ENCODE results near the gene KSR1.

Gene KSR1

GRCh38 chr17:27607521-27608091 is 151.4 kb downstream of the KSR1 start:
- ATAC-seq, result no peak
- no peak for TF ChIP-seq CSDC2 (CRISPR knock-in tag; IDR thresholded peaks at IDR 0.05)
- TF ChIP-seq ESRRG (CRISPR knock-in tag; IDR thresholded peaks at IDR 0.05), result no peak
- TF ChIP-seq, protein P1, sequence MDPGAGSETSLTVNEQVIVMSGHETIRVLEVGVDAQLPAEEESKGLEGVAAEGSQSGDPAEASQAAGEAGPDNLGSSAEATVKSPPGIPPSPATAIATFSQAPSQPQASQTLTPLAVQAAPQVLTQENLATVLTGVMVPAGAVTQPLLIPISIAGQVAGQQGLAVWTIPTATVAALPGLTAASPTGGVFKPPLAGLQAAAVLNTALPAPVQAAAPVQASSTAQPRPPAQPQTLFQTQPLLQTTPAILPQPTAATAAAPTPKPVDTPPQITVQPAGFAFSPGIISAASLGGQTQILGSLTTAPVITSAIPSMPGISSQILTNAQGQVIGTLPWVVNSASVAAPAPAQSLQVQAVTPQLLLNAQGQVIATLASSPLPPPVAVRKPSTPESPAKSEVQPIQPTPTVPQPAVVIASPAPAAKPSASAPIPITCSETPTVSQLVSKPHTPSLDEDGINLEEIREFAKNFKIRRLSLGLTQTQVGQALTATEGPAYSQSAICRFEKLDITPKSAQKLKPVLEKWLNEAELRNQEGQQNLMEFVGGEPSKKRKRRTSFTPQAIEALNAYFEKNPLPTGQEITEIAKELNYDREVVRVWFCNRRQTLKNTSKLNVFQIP (CRISPR knock-in tag; IDR thresholded peaks at IDR 0.05; ENCODE audit: borderline replicate concordance, low read depth), result no peak
- TF ChIP-seq BACH2 (CRISPR knock-in tag; IDR thresholded peaks at IDR 0.05; ENCODE audit: borderline replicate concordance), result no peak
- no peak for TF ChIP-seq PPARA (CRISPR knock-in tag; IDR thresholded peaks at IDR 0.05; ENCODE audit: borderline replicate concordance)
- TF ChIP-seq PATZ1 (CRISPR knock-in tag; IDR thresholded peaks at IDR 0.05; ENCODE audit: borderline replicate concordance), result no peak
- TF ChIP-seq SNAI2 (CRISPR knock-in tag; IDR thresholded peaks at IDR 0.05), result no peak
- TF ChIP-seq ZNF70 (CRISPR knock-in tag; IDR thresholded peaks at IDR 0.05), result no peak
- no peak for TF ChIP-seq ZC3H10 (CRISPR knock-in tag; IDR thresholded peaks at IDR 0.05)
- no peak for TF ChIP-seq ZFP30 (CRISPR knock-in tag; IDR thresholded peaks at IDR 0.05)
- no peak for TF ChIP-seq OSR1 (CRISPR knock-in tag; IDR thresholded peaks at IDR 0.05)
- TF ChIP-seq ZNF8 (CRISPR knock-in tag; IDR thresholded peaks at IDR 0.05), result no peak
- TF ChIP-seq ISL1 (CRISPR knock-in tag; IDR thresholded peaks at IDR 0.05), result no peak
- no peak for TF ChIP-seq ZNF565 (CRISPR knock-in tag; conservative IDR thresholded peaks at IDR 0.05; ENCODE audit: low read depth)
- no peak for TF ChIP-seq TOX (CRISPR knock-in tag; IDR thresholded peaks at IDR 0.05; ENCODE audit: borderline replicate concordance)
- TF ChIP-seq TCF4 (CRISPR knock-in tag; IDR thresholded peaks at IDR 0.05; ENCODE audit: borderline replicate concordance), result no peak
- TF ChIP-seq GLIS3 (CRISPR knock-in tag; IDR thresholded peaks at IDR 0.05), result no peak
- TF ChIP-seq RARB (CRISPR knock-in tag; IDR thresholded peaks at IDR 0.05), result no peak
- TF ChIP-seq TSHZ2 (CRISPR knock-in tag; IDR thresholded peaks at IDR 0.05), result no peak
- TF ChIP-seq ARNTL (CRISPR knock-in tag; IDR thresholded peaks at IDR 0.05; ENCODE audit: borderline replicate concordance, low read depth), result no peak

DNA sequence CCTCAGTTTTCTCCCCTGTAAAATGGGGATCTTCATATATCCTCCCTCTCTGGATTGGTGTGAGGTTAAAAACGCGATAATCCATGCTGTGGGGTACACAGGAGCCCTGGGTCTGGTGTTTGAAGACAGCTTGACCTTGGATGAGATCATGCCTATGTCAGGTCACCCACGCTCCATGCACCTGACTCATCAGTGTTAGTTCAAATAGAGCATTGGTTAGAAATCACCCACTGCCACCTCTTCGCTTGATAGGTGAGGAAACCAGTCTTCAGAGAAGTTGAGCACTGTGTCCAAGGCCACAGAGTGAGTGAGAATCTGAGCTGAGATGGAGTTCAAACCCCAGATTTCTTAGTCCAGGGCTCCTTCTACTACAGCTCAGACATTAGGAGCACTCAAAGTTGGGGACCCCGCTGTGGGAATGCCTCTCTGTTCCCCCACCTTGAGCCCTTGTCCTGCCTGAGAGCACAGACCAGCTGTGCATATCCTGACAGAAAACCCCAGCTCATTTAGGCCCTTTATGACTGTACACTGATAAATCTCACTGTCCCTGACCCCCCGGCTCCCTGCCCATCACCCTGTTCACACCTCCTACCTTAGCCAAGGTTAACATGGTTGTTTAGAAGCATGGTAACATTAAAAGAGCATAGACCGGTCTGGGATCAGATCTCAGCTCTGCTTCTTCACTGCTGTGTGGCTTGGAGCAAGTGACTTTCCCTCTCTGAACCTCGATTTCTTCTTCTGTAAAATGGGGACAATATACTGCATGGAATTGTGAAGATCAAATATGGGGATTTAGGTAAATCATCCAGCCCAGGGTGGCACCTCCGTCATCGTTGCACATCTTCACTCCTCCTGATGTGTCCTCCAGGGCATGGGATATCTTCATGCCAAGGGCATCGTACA is 152.3 kb downstream of the KSR1 start:
- TF ChIP-seq ZNF565 (CRISPR knock-in tag; conservative IDR thresholded peaks at IDR 0.05; ENCODE audit: low read depth), result no peak
- no peak for TF ChIP-seq RARB (CRISPR knock-in tag; IDR thresholded peaks at IDR 0.05)
- no peak for TF ChIP-seq GLIS3 (CRISPR knock-in tag; IDR thresholded peaks at IDR 0.05)
- TF ChIP-seq, protein P2, sequence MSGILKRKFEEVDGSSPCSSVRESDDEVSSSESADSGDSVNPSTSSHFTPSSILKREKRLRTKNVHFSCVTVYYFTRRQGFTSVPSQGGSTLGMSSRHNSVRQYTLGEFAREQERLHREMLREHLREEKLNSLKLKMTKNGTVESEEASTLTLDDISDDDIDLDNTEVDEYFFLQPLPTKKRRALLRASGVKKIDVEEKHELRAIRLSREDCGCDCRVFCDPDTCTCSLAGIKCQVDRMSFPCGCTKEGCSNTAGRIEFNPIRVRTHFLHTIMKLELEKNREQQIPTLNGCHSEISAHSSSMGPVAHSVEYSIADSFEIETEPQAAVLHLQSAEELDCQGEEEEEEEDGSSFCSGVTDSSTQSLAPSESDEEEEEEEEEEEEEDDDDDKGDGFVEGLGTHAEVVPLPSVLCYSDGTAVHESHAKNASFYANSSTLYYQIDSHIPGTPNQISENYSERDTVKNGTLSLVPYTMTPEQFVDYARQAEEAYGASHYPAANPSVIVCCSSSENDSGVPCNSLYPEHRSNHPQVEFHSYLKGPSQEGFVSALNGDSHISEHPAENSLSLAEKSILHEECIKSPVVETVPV (CRISPR knock-in tag; IDR thresholded peaks at IDR 0.05), result no peak
- no peak for TF ChIP-seq SNAI2 (CRISPR knock-in tag; IDR thresholded peaks at IDR 0.05)
- peak; percentile 48; the same call in 1 of the 2 replicates for TF ChIP-seq ZNF70 (CRISPR knock-in tag; IDR thresholded peaks at IDR 0.05)
- TF ChIP-seq ESRRG (CRISPR knock-in tag; IDR thresholded peaks at IDR 0.05), result no peak
- TF ChIP-seq TOX (CRISPR knock-in tag; IDR thresholded peaks at IDR 0.05; ENCODE audit: borderline replicate concordance), result no peak
- no peak for ATAC-seq

All from SK-N-SH treated with all-trans-retinoic acid at 6 μM for 48 hours (cell line).